Mucosa of rectum (tissue), 2 donors: ENCODE measurements around the gene SORL1.
A peak's percentile ranks its signal among the peaks of the same experiment; 100 is the strongest.

Experiments used
- H3K27ac ChIP-seq, 2 donors: one replicate each; pipeline ENCODE4 v1.7.0; 2013; ENCODE audit warnings: inconsistent platforms in 2 of 2, low read depth in 2 of 2, low read length in 2 of 2
- H3K27me3 ChIP-seq, 2 donors: one replicate each; pipeline ENCODE4 v1.7.0; 2013; ENCODE audit warnings: low read length in 2 of 2; ENCODE audit not compliant: control insufficient read depth in 2 of 2, insufficient read depth in 2 of 2
- H3K36me3 ChIP-seq, 2 donors: one replicate each; pipeline ENCODE4 v1.7.0; 2013; ENCODE audit warnings: low read length in 2 of 2; ENCODE audit not compliant: control insufficient read depth in 2 of 2, insufficient read depth in 2 of 2
- H3K4me1 ChIP-seq, 2 donors: one replicate each; pipeline ENCODE4 v1.7.0; 2013; ENCODE audit warnings: low read length in 2 of 2, mild to moderate bottlenecking in 1 of 2; ENCODE audit not compliant: control insufficient read depth in 2 of 2, insufficient read depth in 2 of 2
- H3K4me3 ChIP-seq, 2 donors: one replicate each; pipeline ENCODE4 v1.7.0; 2013; ENCODE audit warnings: low read length in 2 of 2
- H3K9ac ChIP-seq, 2 donors: one replicate each; pipeline ENCODE4 v1.7.0; 2013; ENCODE audit warnings: low read length in 2 of 2, low read depth in 1 of 2, mild to moderate bottlenecking in 1 of 2
- H3K9me3 ChIP-seq, 2 donors: one replicate each; pipeline ENCODE4 v1.7.0; 2013; ENCODE audit warnings: low read length in 2 of 2; ENCODE audit not compliant: control insufficient read depth in 2 of 2
- donor health status: healthy.
- donor health status: Normal muscosa, but diverticular disease.

The SORL1 gene

GRCh38 chr11:121443688-121444275, 8.3 kb upstream of the SORL1 start:
- Histone ChIP-seq H3K4me3 (no peak overlapping the region), H3K9ac (no peak overlapping the region), H3K27me3 (no peaks in the 10 kb centered on the region), H3K27ac (no peak overlapping the region), H3K4me1 (peaks cover 4 to 7% of the 10 kb centered on the region in 2 donors), H3K36me3 (no peaks in the 10 kb centered on the region), H3K9me3 (no peaks in the 10 kb centered on the region)

DNA sequence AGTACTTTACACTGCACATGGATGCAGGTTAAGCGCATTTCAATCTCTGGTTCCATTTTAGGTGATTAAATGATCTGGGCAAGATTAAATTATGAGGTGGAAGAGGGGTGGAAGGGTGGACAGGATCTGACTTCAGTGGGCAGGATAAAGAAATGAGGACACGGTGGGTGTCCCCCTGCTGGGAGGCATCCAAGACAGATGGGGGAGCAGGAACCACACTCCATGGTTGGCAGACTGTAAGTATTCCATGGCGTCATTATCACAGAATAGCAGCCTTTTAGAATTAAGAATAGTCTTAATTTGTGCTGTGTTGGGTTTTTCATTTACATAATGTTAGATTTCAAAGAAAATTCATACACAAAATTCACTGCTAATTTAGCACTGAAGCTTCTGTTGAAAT, 7.6 kb upstream of the SORL1 start:
- peaks cover 6 to 7% of the 10 kb centered on the region in 2 donors for H3K4me1 ChIP-seq
- no peak overlapping the region for H3K27ac ChIP-seq
- no peak overlapping the region for H3K4me3 ChIP-seq
- H3K9me3 ChIP-seq: no peaks in the 10 kb centered on the region
- H3K27me3 ChIP-seq: no peaks in the 10 kb centered on the region
- no peak overlapping the region for H3K9ac ChIP-seq
- no peaks in the 10 kb centered on the region for H3K36me3 ChIP-seq

- H3K4me3 ChIP-seq: no peak overlapping the region
- peak overlapping the region; percentile 28 to 44 for H3K27ac ChIP-seq
- H3K9me3 ChIP-seq: no peaks in the 10 kb centered on the region
- no peaks in the 10 kb centered on the region for H3K36me3 ChIP-seq
- no peak overlapping the region for H3K9ac ChIP-seq
- H3K4me1 ChIP-seq: peaks cover 10 to 12% of the 10 kb centered on the region in 2 donors
- no peaks in the 10 kb centered on the region for H3K27me3 ChIP-seq
Observed at GRCh38 chr11:121445071-121445768, 6.9 kb upstream of the SORL1 start.

- H3K9ac ChIP-seq: no peak overlapping the region
- H3K27ac ChIP-seq: no peak overlapping the region
- no peaks in the 10 kb centered on the region for H3K36me3 ChIP-seq
- no peaks in the 10 kb centered on the region for H3K27me3 ChIP-seq
- H3K4me1 ChIP-seq: peaks cover 17 to 23% of the 10 kb centered on the region in 2 donors
- H3K4me3 ChIP-seq: no peak overlapping the region
- H3K9me3 ChIP-seq: no peaks in the 10 kb centered on the region
Observed at GRCh38 chr11:121446752-121447156, 5.4 kb upstream of the SORL1 start.

DNA sequence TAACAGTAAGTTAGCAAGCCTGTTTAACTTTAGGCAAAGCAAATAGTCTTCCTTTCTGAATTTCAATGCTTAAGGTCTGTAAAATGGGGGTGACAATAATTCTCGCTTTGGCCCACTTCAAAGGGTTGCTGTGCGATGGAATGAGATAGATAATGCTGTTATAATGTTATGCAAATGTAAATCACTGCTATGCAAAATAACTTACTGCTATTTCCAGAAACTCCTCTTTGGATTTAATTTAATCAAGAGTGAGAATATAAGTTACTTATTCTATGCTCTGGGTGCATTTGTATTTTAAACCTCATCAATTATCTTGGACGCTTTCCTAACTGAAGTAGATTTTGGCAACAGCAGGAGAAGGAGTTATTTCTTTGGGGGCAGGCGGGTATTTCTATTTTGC, 4.1 kb upstream of the SORL1 start:
- H3K4me3 ChIP-seq: no peak overlapping the region
- H3K27ac ChIP-seq: peak overlapping the region in 1 of 2 donors; percentile 16
- H3K4me1 ChIP-seq: peaks cover 17 to 23% of the 10 kb centered on the region in 2 donors
- no peaks in the 10 kb centered on the region for H3K27me3 ChIP-seq
- no peaks in the 10 kb centered on the region for H3K9me3 ChIP-seq
- no peak overlapping the region for H3K9ac ChIP-seq
- H3K36me3 ChIP-seq: no peaks in the 10 kb centered on the region

DNA sequence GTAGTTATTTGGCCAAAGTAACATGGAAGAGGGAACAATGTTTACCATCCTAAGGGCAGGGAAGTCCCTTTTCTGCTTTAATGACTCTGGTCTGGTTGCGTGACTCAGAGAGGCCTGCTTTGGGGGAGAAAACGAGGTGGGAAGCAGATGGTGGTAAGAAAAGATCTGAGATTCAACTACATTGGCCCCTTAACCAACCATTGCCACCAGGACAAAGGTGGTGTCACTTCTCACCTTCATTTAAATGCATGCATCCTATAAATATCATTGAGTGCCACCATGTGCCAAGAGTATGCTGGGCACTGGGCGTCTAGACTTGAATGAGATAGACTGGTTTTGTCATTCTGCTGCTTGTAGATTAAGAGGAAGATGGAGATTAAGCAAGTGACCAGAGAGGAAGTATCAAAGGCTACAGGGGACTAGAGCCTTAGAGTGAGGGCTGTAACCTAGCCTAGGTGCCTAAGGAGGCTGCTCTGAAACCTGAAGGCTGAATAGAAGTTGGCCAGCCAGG, 3.6 kb upstream of the SORL1 start:
- no peak overlapping the region for H3K4me3 ChIP-seq
- H3K4me1 ChIP-seq: peaks cover 19 to 23% of the 10 kb centered on the region in 2 donors
- H3K36me3 ChIP-seq: no peaks in the 10 kb centered on the region
- H3K27ac ChIP-seq: peak overlapping the region in 1 of 2 donors; percentile 49
- no peaks in the 10 kb centered on the region for H3K27me3 ChIP-seq
- no peaks in the 10 kb centered on the region for H3K9me3 ChIP-seq
- no peak overlapping the region for H3K9ac ChIP-seq

DNA sequence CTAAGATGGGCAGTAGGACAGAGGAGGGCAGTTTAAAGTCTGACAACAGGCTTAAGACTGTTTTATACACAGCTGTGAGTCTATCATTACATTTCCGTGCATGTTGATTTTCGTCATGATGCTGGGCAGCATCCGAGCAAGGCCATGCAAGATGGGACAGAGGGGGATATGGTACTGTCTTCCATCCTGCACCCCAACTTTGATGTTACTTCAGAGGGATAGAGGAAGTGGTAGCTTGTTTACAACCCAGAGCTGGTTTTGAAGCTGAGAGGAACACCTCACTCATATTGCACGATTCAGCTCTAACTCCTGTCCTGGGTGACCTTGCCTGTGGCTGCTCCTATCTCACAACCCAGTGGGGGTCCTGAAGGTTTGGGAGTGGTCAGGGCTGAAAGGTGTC, 3.0 kb upstream of the SORL1 start:
- peaks cover 25% of the 10 kb centered on the region in 2 donors for H3K4me1 ChIP-seq
- H3K9me3 ChIP-seq: no peaks in the 10 kb centered on the region
- H3K27ac ChIP-seq: peak overlapping the region in 1 of 2 donors; percentile 49
- no peak overlapping the region for H3K9ac ChIP-seq
- no peak overlapping the region for H3K4me3 ChIP-seq
- H3K36me3 ChIP-seq: no peaks in the 10 kb centered on the region
- H3K27me3 ChIP-seq: no peaks in the 10 kb centered on the region

GRCh38 chr11:121449626-121450025, 2.5 kb upstream of the SORL1 start:
- no peak overlapping the region for H3K4me3 ChIP-seq
- no peaks in the 10 kb centered on the region for H3K36me3 ChIP-seq
- no peak overlapping the region for H3K9ac ChIP-seq
- no peaks in the 10 kb centered on the region for H3K27me3 ChIP-seq
- no peaks in the 10 kb centered on the region for H3K9me3 ChIP-seq
- peaks cover 27 to 28% of the 10 kb centered on the region in 2 donors for H3K4me1 ChIP-seq
- H3K27ac ChIP-seq: peak overlapping the region in 1 of 2 donors; percentile 43

DNA sequence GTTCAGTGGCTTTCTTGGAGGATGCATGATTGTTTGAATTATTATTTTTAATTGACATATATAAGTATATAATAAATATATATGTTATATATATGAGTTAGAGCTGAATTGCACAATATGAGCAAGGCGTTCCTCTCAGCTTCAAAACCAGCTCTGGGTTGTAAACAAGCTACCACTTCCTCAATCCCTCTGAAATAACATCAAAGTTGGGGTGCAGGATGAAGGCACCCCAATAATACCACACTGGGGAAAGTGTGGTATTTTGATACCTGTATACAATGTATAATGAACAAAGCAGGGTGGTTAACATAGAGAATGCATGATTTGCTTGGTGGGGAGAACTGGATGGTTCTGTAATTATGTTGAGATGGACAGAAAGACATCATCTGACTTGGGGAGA, 1.7 kb upstream of the SORL1 start:
- H3K4me1 ChIP-seq: peaks cover 23 to 28% of the 10 kb centered on the region in 2 donors
- H3K27me3 ChIP-seq: no peaks in the 10 kb centered on the region
- peak overlapping the region; percentile 76 to 89 for H3K4me3 ChIP-seq
- H3K27ac ChIP-seq: peak overlapping the region; percentile 86 to 93
- H3K9ac ChIP-seq: peak overlapping the region; percentile 64 to 74
- H3K9me3 ChIP-seq: no peaks in the 10 kb centered on the region
- peaks cover 0 to 2% of the 10 kb centered on the region in 2 donors for H3K36me3 ChIP-seq

DNA sequence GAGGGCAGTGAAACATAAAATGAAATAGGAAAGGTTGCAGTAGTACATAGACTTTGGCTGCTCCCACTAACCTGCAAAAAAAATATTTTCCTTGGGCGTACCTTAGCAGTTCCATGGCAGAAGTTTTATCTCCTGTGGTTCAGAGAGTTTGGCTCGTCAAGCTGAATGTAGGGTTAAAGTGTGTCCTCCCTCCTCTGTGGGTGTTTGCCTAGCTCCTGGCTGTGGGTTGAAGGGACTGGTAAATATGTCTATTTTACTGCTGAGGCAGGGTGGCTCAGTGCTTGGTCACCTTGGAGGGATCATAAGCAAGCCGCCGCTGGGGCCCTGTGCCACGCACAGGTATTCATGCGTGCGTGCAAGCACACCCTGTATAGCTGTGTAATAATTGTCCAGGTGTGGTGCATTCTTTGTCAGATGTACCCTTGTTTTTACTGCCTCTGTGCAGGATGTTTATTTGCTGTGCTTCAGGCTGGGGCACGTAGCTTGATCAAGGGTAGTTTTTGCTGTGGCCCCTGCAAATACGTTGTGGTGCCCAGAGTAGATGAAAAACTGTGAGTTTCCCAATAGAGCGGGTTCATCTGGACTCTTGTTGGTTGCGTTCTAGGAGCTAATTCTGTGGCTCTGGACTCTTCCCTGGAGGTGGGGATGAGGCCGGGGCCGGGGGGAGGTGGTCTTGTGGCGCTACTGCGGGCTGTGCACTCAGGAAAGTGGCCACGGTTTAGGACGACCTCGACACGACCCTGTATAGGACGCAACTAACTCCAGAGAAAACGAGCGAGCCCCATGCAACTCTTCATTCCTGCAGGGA, 732 bp upstream of the SORL1 start:
- Histone ChIP-seq H3K4me3 (peak overlapping the region; percentile 76 to 89), H3K36me3 (peaks cover 0 to 2% of the 10 kb centered on the region in 2 donors), H3K4me1 (peaks cover 21 to 23% of the 10 kb centered on the region in 2 donors), H3K9ac (peak overlapping the region; percentile 72 to 74), H3K9me3 (no peaks in the 10 kb centered on the region), H3K27me3 (no peaks in the 10 kb centered on the region), H3K27ac (peak overlapping the region; percentile 86 to 93)
